GM18909 (cell line): ENCODE measurements around the gene LRRC7.
"Not testable (repeated sequence)": the region's sequence is repeated elsewhere in the genome, so short reads cannot be mapped to it uniquely, and the experiment has no call there.

Source experiments
- ATAC-seq: cut with Tn5 transposase; IDR thresholded peaks from one replicate; pipeline ENCODE4 v1.9.1; 2021; ENCODE audit warnings: mild to moderate bottlenecking; ENCODE audit not compliant: unreplicated experiment, poor library complexity

The LRRC7 gene

DNA sequence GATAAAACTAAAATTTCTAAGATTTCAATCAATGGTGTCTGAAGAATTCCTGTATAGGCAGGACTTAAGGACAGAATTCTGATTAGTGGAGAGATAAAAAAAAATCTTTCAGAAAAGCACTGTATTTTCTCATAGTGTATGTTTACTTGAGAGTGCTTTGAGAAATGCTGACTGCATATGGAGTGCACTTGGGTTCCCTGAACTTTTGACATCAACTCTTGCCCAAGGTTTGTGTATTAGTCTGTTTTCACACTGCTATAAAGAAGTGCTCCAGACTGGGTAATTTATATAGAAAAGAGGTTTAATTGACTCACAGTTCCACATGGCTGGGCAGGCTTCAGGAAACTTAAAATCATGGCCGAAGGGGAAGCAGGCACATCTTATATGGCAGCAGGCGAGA, 362.7 kb downstream of the LRRC7 start:
- ATAC-seq: no peak

DNA sequence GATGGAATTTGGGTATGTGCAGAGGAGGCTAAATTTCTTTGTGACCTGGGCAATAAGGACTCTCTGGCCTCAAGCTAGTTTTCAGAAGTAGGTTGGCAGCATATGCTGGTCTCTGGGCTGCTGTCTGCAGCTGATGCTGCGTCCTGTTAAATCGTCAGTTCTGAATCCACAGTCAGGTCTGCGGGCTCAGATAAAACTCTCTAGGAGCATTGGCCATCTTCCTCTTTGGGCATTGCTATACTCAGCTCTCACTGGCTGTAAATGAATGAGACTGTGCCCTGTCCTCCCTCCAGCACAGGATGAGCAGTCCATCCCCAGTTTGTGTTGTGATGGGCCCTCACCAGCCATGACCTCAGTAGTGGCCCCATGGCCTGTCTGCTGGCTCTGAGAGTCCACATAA, 365.0 kb downstream of the LRRC7 start:
- ATAC-seq: no peak

DNA sequence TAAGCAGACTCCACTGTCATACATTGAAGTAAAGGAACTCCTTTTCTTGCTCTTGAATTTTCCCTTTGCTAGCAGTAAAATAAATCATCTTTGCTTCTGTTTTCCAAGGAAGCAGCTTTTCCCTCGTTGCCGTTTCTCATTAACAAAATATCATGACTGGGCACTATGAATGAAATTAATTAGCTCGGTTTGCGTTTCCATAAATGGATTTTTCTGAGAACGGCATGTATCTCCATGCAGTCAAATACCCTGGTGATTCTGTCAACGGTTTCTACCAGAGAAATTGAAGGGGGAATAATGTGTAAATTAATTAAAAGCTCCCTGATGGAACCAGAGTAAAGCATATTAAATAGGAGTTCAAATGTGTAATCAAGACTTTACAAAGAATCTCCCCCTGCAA, 372.5 kb downstream of the LRRC7 start:
- no peak for ATAC-seq

DNA sequence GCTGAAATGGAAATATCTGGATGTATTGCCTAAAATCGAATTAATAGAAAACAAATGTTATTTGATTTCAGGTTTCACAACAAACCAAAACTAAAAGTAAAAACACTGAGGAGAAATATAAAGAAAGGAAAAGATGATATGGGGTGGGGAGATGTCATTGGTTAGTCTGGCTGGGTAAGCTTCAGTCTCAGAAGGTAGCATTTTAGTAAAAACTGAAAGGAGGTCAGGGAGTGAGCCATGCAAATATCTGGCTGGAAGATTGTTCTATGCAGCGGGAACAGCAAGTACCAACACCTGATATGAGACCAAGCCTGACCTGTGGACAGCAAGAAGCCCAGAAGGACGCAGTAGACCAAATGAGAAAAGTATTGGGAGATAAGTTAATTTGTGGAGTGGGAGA, 373.1 kb downstream of the LRRC7 start:
- no peak for ATAC-seq

DNA sequence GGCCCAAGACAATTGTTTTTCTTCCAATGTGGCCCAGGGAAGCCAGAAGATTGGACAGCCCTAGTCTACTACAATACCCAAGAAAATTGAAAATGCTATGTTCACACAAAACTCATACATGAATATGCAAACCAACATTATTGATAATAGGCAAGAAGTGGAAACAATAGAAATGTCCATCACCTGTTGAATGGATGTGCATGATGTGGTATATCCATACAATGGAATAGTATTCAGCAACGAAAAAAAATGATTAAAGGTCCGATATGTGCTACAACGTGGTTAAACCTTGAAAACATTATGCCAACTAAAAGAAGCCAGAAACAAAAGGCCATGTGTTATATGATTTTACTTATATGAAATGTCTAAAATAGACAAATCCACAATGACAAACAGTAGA, 375.3 kb downstream of the LRRC7 start:
- ATAC-seq: no peak

DNA sequence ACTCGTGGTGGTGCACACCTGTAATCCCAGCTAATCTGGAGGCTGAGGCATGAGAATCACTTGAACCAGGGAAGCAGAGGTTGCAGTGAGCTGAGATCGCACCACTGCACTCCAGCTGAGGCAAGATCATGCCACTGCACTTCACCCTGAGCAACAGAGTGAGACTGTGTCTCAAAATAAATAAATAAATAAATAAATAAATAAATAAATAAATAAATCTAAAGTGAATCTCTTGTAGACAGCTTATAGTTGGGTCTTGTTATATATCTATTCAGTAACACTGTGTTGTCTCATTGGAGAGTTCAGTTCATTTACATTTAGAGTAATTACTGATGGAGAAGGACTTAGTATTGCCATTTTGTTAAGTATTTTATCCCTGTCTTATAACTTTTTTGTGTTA, 379.2 kb downstream of the LRRC7 start:
- ATAC-seq: no peak

DNA sequence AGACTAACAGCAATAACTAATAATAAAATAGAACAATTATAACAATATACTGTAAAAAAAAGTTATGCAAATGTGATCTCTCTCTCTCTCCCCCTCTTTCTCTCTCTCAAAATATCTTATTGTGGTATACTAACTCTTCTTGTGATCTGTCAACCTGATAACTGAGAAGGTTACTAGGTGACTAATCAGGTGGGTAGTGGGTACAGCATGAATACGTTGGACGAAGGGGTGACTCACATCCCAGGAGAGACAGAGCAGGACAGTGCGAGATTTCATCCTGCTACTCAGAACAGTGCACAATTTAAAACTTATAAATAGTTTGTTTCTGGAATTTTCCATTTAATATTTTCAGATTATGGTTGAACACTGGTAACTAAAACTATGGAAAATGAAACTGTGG, 380.1 kb downstream of the LRRC7 start:
- no peak for ATAC-seq

DNA sequence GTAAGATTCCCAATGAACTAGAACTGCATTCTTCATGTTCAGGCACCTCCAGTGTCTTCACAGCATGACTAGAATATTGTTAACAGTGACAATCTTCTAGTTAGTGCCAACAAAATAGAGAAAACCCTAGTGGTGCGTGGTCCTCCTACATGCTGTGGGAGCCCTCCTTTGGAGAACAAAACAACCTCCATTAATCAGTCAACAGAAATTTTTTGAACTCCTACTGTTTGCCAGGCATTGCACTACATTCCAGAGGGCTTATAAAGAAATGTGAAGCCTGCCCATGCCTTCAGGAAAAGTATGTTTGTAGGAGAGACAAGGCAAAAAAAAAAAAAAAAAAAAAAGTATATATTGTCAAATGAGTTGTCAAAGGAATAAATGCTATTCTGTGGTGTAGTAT, 385.0 kb downstream of the LRRC7 start:
- ATAC-seq: no peak

DNA sequence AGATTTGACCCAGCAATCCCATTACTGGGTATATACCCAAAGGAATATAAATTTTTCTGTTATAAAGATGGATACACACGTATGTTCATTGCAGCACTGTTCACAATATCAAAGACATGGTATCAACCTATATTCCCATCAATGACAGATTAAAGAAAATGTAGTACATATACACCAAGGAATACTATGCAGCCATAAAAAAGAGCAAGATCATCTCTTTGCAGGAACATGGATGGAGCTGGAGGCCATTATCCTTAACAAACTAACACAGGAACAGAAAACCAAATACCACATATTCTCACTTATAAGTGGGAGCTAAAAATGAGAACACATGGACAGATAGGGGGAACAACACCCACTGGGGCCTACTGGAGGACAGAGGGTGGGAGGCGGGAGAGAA, 394.7 kb downstream of the LRRC7 start:
- not testable (repeated sequence) for ATAC-seq

DNA sequence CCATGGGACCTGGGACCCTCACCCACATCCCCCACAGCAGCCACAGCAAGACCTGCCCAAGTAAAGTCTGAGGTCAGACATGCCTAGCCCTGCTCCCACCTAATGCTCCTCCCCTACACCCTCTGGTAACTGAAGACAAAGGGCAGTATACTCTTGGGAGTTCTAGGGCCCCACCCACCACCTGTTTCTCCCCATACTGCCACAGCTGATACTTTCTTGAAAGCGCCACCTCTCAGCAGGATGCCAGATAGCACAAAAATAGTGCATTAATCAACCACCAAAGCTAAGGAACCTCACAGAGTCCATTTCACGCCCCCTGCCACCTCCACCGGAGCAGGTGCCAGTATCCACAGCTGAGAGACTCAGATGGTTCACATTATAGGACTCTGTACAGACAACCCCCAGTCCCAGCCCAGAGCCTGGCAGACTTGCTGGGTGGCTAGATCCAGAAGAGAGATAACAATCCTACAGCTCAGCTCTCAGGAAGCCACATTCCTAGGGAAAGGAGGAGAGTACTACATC, 399.6 kb downstream of the LRRC7 start:
- ATAC-seq: peak; percentile 45

DNA sequence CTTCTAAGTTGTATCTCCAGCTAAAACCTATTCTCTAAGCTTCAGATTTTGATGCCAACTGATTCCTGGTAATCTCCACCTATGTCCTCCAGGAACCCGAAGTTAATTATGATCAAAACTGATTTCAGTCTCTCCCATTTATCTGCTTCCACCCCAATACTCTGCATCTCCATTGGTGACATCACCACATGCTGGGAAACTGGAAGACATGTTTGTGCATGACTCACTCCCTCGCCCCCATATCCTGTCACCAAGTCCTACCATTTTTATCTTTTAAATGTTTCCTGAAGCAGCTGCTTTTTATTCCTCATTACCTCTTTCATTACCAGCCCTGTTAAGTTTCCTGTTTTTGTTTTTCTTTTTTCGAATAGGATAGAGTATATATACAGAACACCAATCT, 409.2 kb downstream of the LRRC7 start:
- no peak for ATAC-seq

DNA sequence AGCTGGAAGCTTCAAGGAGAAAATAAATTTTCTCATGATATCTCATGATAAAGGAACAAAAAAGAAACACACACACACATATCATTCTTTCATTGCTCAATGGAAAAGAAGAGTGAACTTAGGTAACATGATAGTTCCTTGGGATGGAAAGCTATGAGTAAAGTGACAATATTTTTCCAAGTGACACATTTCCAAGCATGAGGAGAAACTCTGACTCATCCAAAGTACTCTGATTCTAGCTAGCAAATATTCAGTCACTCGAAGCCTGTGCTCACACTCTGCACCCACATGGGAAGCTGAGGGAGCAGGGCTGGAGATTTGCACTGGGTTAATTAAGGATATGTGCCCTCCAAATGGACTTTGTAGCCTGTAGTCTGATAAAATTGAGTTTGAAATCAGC, 415.3 kb downstream of the LRRC7 start:
- ATAC-seq: no peak

DNA sequence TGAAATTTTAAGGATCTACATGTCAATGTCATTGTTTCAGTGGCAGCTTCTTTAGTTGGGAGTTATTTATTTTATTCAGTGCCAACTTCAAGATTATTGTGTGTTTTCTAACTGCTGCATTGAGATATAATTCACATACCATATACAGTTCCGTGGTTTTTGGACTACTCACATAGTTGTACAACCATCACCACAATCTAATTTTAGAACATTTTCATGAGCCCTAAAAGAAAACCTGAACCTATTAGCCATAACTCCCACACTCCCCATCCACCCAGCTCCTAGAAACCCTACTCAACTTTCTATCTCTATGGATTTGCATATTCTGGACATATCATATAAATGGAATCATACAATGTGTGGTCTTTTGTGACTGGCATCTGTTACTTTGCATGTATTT, 417.7 kb downstream of the LRRC7 start:
- ATAC-seq: no peak

DNA sequence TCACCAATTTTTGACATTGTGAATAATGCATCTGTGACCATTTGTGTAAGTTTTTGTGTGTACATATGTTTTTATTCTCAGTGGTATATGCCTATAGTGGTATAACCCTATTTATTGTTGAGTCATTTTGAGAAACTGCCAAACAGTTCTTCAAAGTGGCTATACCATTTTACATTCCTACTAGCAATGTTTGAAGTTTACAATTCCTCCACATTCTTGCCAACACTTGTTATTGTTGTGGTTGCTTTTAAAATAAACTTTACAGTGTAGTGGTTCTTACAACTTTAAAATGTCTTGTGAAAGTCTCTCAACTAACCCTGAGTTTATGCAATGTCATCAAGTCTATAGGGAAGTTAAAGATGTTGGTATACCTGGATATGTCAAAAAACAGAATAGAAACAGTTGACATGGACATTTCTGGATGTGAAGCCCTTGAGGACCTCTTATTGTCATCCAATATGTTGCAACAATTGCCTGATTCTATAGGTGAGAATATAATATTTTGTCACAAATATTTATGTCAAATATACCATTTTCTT, 418.2 kb downstream of the LRRC7 start:
- ATAC-seq: no peak

DNA sequence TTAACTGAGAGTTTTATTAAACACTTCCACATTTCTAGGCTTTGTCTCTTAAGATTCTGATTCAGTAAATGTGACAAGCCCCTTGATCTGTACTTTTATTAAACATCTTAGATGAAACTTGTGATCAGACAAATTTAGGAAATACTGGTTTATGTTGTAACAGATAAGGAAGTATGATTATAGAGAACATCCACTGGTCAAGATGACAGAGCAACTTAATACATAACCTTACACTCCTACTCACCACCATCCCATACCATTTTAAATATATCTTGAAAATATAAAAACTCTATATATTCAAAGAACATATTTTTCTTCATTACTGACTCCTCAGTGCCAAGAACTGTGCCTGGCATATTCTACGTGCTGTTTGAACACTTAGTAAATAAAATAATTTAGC, 420.2 kb downstream of the LRRC7 start:
- no peak for ATAC-seq

DNA sequence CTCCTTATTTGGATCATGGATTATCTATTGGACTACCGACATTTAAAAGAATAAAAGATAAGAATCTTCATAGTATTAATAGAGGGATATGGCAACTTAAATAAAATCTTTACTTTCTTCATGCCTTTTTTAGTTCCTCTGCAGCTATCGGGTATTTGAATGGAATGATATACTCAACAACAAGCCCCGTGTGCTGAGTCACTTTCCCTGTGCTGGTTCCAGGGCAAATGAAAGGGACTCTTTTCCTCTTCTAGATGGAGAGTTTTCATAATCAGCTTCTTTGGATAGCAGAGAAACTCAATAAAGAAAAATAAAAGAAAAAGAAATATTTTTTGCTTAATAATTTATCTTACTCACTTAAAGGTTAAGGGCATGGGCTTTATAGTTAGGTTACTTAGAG, 423.9 kb downstream of the LRRC7 start:
- ATAC-seq: no peak

DNA sequence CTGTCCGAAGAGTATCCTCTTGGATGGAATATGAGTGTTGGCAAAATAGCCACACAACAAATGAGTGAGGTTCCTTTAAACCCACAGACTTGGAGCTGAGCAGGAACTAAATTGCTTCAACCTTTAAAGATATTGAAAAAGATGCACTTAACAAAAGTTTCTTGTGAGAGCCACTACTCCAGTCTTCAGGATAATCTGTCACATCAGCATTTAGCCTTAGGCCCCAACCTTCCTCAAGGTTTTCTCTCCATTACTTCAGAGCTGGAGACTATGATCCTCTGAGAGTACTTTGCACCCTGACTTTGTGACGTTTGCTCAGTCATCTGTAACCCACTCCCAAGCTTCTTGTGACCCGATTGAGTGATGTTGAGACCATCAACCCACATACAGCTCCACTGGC, 424.9 kb downstream of the LRRC7 start:
- no peak for ATAC-seq

DNA sequence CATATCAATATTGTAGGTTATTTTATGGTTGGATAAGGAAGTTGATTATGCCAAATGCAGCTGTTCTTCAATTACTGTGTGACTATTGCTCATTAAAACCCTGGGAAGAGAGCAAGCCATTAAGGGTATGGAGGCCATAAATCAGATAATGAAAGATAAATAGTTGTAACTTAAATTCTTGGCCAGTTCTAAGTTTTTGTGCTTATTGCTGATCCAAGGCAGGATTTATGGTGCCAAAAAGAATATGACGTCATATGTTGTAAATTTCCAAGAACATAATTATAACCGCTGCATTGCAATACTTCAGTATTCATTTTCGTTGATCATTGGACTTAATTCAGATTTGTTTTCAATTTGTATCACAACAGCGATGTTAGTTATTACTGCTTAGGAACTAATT, 426.1 kb downstream of the LRRC7 start:
- no peak for ATAC-seq

DNA sequence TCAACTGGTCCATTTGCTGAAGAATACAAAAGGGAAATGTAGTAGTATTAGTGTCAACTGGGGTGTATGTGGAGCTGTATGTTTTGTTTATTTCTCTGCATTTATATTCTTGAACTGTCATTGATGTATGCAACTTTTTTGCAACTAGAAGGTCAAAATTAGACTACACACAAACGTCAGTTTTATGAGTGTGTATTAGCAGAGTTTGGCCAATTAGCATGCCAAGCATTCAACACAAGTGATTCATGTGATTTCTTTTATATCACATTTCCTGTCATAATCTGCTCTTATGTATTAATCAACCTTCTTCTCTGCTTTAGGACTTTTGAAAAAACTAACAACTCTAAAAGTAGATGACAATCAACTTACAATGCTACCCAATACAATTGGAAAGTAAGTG, 426.5 kb downstream of the LRRC7 start:
- ATAC-seq: no peak

DNA sequence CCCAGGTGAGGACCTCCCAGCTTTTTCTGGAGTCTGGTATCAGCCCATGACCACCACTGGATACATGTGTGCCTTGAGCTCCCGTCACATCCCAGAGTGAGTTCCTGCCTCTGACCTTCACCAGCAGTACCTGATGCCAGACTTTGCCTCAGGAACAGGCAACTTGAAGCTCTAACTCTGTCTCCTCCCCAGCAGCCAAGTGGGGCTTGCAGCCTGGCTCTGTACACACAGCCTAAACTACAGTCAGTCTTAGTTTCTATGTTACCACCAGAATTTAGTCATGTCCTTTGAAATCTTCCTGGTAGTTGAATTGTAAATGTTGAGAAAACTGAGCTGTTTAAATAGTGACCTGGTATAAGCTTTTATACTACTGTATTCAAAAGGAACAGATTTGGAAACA, 431.1 kb downstream of the LRRC7 start:
- no peak for ATAC-seq

DNA sequence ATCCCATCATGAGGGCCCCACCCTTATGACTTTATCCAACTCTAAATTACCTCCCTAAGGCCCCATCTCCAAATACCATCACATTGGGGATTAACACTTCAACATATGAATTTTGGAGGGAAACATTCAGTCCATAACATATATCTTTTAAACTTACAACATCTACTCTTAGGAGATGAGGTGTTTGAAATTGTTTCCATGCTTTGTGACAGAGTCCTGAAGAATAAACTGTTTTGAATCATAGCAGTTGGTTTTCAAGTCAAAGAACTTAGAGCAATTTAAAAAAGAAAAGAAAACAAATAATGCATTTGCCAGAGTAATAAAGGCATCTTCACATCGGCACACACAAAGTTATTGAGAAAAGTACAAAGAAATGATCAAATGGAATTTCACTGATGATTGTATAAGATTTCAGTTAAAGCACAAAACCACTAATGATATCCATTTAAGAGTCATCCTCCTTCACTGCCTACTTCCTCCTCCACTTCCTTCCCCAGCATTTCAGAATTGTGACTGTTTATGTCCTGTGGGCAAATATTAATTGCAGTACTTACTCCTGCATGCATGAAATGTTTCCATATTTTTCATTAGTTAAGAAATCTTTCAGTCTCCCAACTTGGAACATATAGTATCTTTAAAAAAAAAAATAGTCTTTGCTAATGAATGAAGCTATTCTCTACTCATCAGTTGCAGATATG, 435.6 kb downstream of the LRRC7 start:
- no peak for ATAC-seq

DNA sequence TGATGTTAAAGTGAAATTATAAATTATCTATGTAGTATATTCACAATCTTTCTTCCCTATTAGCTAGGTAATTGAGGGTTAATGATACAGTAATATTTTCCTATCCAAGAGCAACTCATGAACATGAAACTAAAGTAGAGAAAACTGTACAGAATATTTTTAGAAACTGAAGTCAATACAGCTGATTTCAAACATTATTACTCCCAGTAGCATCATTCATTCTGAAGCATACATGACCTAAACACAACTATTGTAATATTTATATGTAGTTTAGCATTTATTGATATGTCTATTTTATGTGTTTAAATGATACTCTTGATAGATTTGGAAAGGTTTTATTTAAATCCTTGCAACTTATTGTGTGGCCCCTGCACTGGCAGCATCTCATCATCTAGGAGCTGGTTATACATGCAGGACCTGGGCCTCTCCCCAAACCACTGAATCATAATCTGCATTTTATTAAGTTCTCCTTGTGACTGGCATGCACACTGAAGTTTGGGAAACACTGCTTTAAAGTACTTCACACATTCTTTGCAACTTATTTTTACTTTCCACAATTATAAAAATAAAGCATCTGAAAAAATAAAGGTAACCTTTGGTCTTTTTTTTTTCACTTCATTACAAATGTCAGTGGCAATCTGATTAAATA, 437.8 kb downstream of the LRRC7 start:
- ATAC-seq: no peak
